T-helper 17 cell (primary cell): Measurements from ENCODE around the gene FAAP24. TPM values are rescaled to one million over a fixed set of nuclear protein-coding genes. Genes with fewer than 3 reads are reported as not detected.
A peak's percentile ranks its signal among the peaks of the same experiment; 100 is the strongest.
"Not testable (repeated sequence)": the region's sequence is repeated elsewhere in the genome, so short reads cannot be mapped to it uniquely, and the experiment has no call there.

Experiments
- ATAC-seq: fragments of 150-1000 bp; cut with Tn5 transposase; 2 replicates; pipeline ENCODE4 v1.10.0; 2021; ENCODE audit warnings: mild to moderate bottlenecking, moderate library complexity
- DNase-seq, 3 donors: peaks; one replicate each; pipeline versions ENCODE4 v3.0.0 to v3.0.0-alpha.2; 2020 to 2021
- H3K9me3 ChIP-seq: one replicate; pipeline ENCODE4 v1.7.0; 2013; ENCODE audit warnings: low read length, mild to moderate bottlenecking; ENCODE audit not compliant: control insufficient read depth, poor library complexity, severe bottlenecking
- H3K27ac Mint-ChIP-seq: one replicate; pipeline ENCODE4 v1.8.0; 2022; ENCODE audit warnings: mild to moderate bottlenecking, moderate library complexity, mixed read lengths
- H3K27me3 Mint-ChIP-seq: one replicate; pipeline ENCODE4 v1.8.0; 2022; ENCODE audit warnings: mixed read lengths
- H3K36me3 Mint-ChIP-seq: one replicate; pipeline ENCODE4 v1.8.0; 2022; ENCODE audit warnings: low read depth, mixed read lengths
- H3K4me1 Mint-ChIP-seq: one replicate; pipeline ENCODE4 v1.8.0; 2022; ENCODE audit warnings: mild to moderate bottlenecking, mixed read lengths
- H3K4me3 Mint-ChIP-seq: one replicate; pipeline ENCODE4 v1.8.0; 2022; ENCODE audit warnings: mild to moderate bottlenecking, moderate library complexity, mixed read lengths
- total RNA-seq, 4 donors: library from RNA in 2 of 4; stranded (reverse) in 2 of 4; gene quantifications; one replicate each; pipeline ENCODE4 v1.2.3 and lab custom pipeline; 2022 to 2026

Gene FAAP24
- total RNA-seq: 1 to 10 TPM; 2.1 to 2.2 TPM
- 2.1 reads per million in 2 donors for total RNA-seq (lab: John Stamatoyannopoulos, UW)

- peak within 1 kb of the TSS; percentile 99 for H3K4me3 Mint-ChIP-seq
Measured at GRCh38 chr19:32971715-32972540, at the start of gene FAAP24, which contains the start of gene CEP89. FAAP24 (plus strand) TSS chr19:32972242; CDS start chr19:32973197, 955 bp downstream. CEP89 (minus strand) TSS chr19:32971958; CDS start chr19:32971874, 84 bp downstream.

GRCh38 chr19:32924200-32924599 is 47.8 kb upstream of the FAAP24 start:
- peaks cover 6% of the 10 kb centered on the region for H3K36me3 Mint-ChIP-seq
- no peak overlapping the region for H3K27ac Mint-ChIP-seq
- H3K4me1 Mint-ChIP-seq: no peaks in the 10 kb centered on the region
- DNase-seq: no peak
- no peaks in the 10 kb centered on the region for H3K27me3 Mint-ChIP-seq
- H3K9me3 ChIP-seq: no peaks in the 10 kb centered on the region
- H3K4me3 Mint-ChIP-seq: no peak overlapping the region
- ATAC-seq: no peak

More at GRCh38 chr19:32971715-32972540, at the start of gene FAAP24, which contains the start of gene CEP89:
- no peaks in the 10 kb centered on the region for H3K9me3 ChIP-seq
- Mint-ChIP-seq H3K4me1 (peaks cover 25% of the 10 kb centered on the region), H3K27me3 (no peaks in the 10 kb centered on the region), H3K27ac (peak within 1 kb of the TSS; percentile 96), H3K36me3 (peaks cover 3% of the 10 kb centered on the region)
- DNase-seq: peak; percentile 90 to 97 (median 95)
- ATAC-seq: peak; percentile 99

- Mint-ChIP-seq H3K4me1 (no peaks in the 10 kb centered on the region), H3K27ac (no peak overlapping the region), H3K36me3 (peaks cover 4% of the 10 kb centered on the region), H3K27me3 (no peaks in the 10 kb centered on the region), H3K4me3 (no peak overlapping the region)
- ATAC-seq: no peak
- H3K9me3 ChIP-seq: no peaks in the 10 kb centered on the region
- DNase-seq: no peak
Measured at GRCh38 chr19:32928806-32929205, 43.2 kb upstream of the FAAP24 start.

GRCh38 chr19:32930567-32930966 is 41.5 kb upstream of the FAAP24 start:
- Mint-ChIP-seq H3K4me3 (no peak overlapping the region), H3K27ac (no peak overlapping the region), H3K4me1 (no peaks in the 10 kb centered on the region), H3K36me3 (peaks cover 6% of the 10 kb centered on the region), H3K27me3 (no peaks in the 10 kb centered on the region)
- H3K9me3 ChIP-seq: no peaks in the 10 kb centered on the region
- no peak for DNase-seq
- ATAC-seq: no peak

- ATAC-seq (no peak), DNase-seq (no peak)
- Mint-ChIP-seq H3K27me3 (no peaks in the 10 kb centered on the region), H3K36me3 (peaks cover 8% of the 10 kb centered on the region), H3K27ac (no peak overlapping the region), H3K4me3 (no peak overlapping the region), H3K4me1 (no peaks in the 10 kb centered on the region)
- no peaks in the 10 kb centered on the region for H3K9me3 ChIP-seq
Measured at GRCh38 chr19:32933571-32933970, 38.5 kb upstream of the FAAP24 start.

- Mint-ChIP-seq H3K27me3 (no peaks in the 10 kb centered on the region), H3K4me1 (peaks cover 3% of the 10 kb centered on the region), H3K36me3 (peaks cover 9% of the 10 kb centered on the region), H3K4me3 (no peak overlapping the region), H3K27ac (no peak overlapping the region)
- ATAC-seq (no peak), DNase-seq (no peak)
- H3K9me3 ChIP-seq: no peaks in the 10 kb centered on the region
Measured at GRCh38 chr19:32935629-32936028, 36.4 kb upstream of the FAAP24 start.

- no peaks in the 10 kb centered on the region for H3K9me3 ChIP-seq
- DNase-seq: no peak
- Mint-ChIP-seq H3K27me3 (no peaks in the 10 kb centered on the region), H3K27ac (no peak overlapping the region), H3K4me3 (no peak overlapping the region), H3K36me3 (peaks cover 9% of the 10 kb centered on the region), H3K4me1 (peaks cover 3% of the 10 kb centered on the region)
- no peak for ATAC-seq
Measured at GRCh38 chr19:32936065-32936464, 36.0 kb upstream of the FAAP24 start.

- not testable (repeated sequence) for H3K4me3 Mint-ChIP-seq, H3K27ac Mint-ChIP-seq, H3K27me3 Mint-ChIP-seq, DNase-seq, H3K9me3 ChIP-seq, H3K4me1 Mint-ChIP-seq, ATAC-seq
- H3K36me3 Mint-ChIP-seq: peaks cover 17% of the 10 kb centered on the region
Measured at GRCh38 chr19:32941273-32941672, 30.8 kb upstream of the FAAP24 start.

GRCh38 chr19:32945260-32945659 is 26.8 kb upstream of the FAAP24 start:
- peaks cover 18% of the 10 kb centered on the region for H3K36me3 Mint-ChIP-seq
- no peak for ATAC-seq
- H3K4me3 Mint-ChIP-seq: no peak overlapping the region
- H3K9me3 ChIP-seq: no peaks in the 10 kb centered on the region
- no peak for DNase-seq
- H3K27ac Mint-ChIP-seq: no peak overlapping the region
- no peaks in the 10 kb centered on the region for H3K27me3 Mint-ChIP-seq
- H3K4me1 Mint-ChIP-seq: peaks cover 10% of the 10 kb centered on the region

GRCh38 chr19:32966750-32967149 is 5.3 kb upstream of the FAAP24 start:
- Mint-ChIP-seq H3K27me3 (no peaks in the 10 kb centered on the region), H3K36me3 (peaks cover 5% of the 10 kb centered on the region), H3K4me3 (no peak overlapping the region), H3K4me1 (peaks cover 18% of the 10 kb centered on the region), H3K27ac (no peak overlapping the region)
- no peak for DNase-seq
- H3K9me3 ChIP-seq: no peaks in the 10 kb centered on the region
- no peak for ATAC-seq

- DNase-seq (no peak), ATAC-seq (no peak)
- peaks cover 3% of the 10 kb centered on the region for H3K36me3 Mint-ChIP-seq
- H3K4me1 Mint-ChIP-seq: peaks cover 20% of the 10 kb centered on the region
- no peak overlapping the region for H3K27ac Mint-ChIP-seq
- H3K9me3 ChIP-seq: no peaks in the 10 kb centered on the region
- H3K4me3 Mint-ChIP-seq: peak overlapping the region; percentile 9
- no peaks in the 10 kb centered on the region for H3K27me3 Mint-ChIP-seq
Measured at GRCh38 chr19:32969549-32969948, 2.5 kb upstream of the FAAP24 start.

- no peak for ATAC-seq
- H3K4me1 Mint-ChIP-seq: peaks cover 22% of the 10 kb centered on the region
- DNase-seq: no peak
- no peaks in the 10 kb centered on the region for H3K9me3 ChIP-seq
- no peaks in the 10 kb centered on the region for H3K27me3 Mint-ChIP-seq
- peak overlapping the region; percentile 99 for H3K4me3 Mint-ChIP-seq
- H3K27ac Mint-ChIP-seq: peak overlapping the region; percentile 96
- H3K36me3 Mint-ChIP-seq: peaks cover 3% of the 10 kb centered on the region
Measured at GRCh38 chr19:32971012-32971595, 938 bp upstream of the FAAP24 start.

GRCh38 chr19:32976223-32976805 is 4.3 kb downstream of the FAAP24 start:
- Mint-ChIP-seq H3K4me1 (peaks cover 12% of the 10 kb centered on the region), H3K36me3 (peaks cover 3% of the 10 kb centered on the region)
- DNase-seq: peak; percentile 34 to 63 (median 40)

More at GRCh38 chr19:32976223-32976805, 4.3 kb downstream of the FAAP24 start:
- H3K4me3 Mint-ChIP-seq: no peak overlapping the region
- no peaks in the 10 kb centered on the region for H3K27me3 Mint-ChIP-seq
- ATAC-seq: no peak
- no peak overlapping the region for H3K27ac Mint-ChIP-seq
- H3K9me3 ChIP-seq: no peaks in the 10 kb centered on the region
